GM12878 (cell line): ENCODE data around the gene EEPD1.

ENCODE experiments used
- CBX3 ChIP-seq: fragments of 200-600 bp; sonication (generic); IDR thresholded peaks from 2 replicates; pipeline ENCODE4 v1.6.1; 2016; ENCODE audit warnings: low read depth, borderline replicate concordance
- EP300 ChIP-seq, 2 experiments: fragments of 150-350 bp in 1 of 2; IDR thresholded peaks; 2 replicates each; pipeline ENCODE4 v1.6.1; 2011 to 2012; ENCODE audit warnings: low read depth in 2 of 2, low read length in 2 of 2, borderline replicate concordance in 1 of 2, improper control_type of control experiment in 1 of 2, inconsistent platforms in 1 of 2; ENCODE audit not compliant: control insufficient read depth in 1 of 2
- POLR2A ChIP-seq: IDR thresholded peaks from 2 replicates; pipeline ENCODE4 v1.6.1; 2011; ENCODE audit warnings: low read depth, mild to moderate bottlenecking, low read length
- POLR2AphosphoS5 ChIP-seq: IDR thresholded peaks from 2 replicates; pipeline ENCODE4 v1.6.1; 2011; ENCODE audit warnings: mild to moderate bottlenecking, low read length, inconsistent platforms
- TAF1 ChIP-seq: IDR thresholded peaks from 2 replicates; pipeline ENCODE4 v1.6.1; 2011; ENCODE audit warnings: mild to moderate bottlenecking, low read depth, low read length, borderline replicate concordance
- ZNF274 ChIP-seq: IDR thresholded peaks from one replicate; pipeline ENCODE4 v1.8.0; 2011; ENCODE audit not compliant: insufficient read length, insufficient read depth
- TF ChIP-seq, protein P1 (sequence below), 3 experiments: IDR thresholded peaks in 2 of 3; conservative IDR thresholded peaks in 1 of 3; 2 replicates each; pipeline ENCODE4 v1.5.1; 2011; ENCODE audit warnings: low read depth in 3 of 3, low read length in 3 of 3, mild to moderate bottlenecking in 3 of 3, control low read depth in 2 of 3, moderate library complexity in 2 of 3, inconsistent platforms in 1 of 3, mixed read lengths in 1 of 3; ENCODE audit not compliant: control insufficient read depth in 2 of 3, insufficient read depth in 1 of 3; ENCODE audit errors: extremely low read depth in 1 of 3
- TF ChIP-seq, protein P2 (sequence below): fragments of 450-650 bp; IDR thresholded peaks from 2 replicates; pipeline ENCODE4 v1.6.1; 2018; ENCODE audit warnings: mild to moderate bottlenecking, low read depth, moderate library complexity; ENCODE audit not compliant: partially characterized antibody

- TF ChIP-seq TAF1 (no peak), POLR2AphosphoS5 (no peak), CBX3 (no peak), POLR2A (no peak), ZNF274 (no peak), EP300 (IDR thresholded peaks at IDR 0.05; ENCODE audit: borderline replicate concordance in 1 of 2, control insufficient read depth in 1 of 2, low read depth in 2 of 2, low read length in 2 of 2) (no peak)
- TF ChIP-seq, protein P1, sequence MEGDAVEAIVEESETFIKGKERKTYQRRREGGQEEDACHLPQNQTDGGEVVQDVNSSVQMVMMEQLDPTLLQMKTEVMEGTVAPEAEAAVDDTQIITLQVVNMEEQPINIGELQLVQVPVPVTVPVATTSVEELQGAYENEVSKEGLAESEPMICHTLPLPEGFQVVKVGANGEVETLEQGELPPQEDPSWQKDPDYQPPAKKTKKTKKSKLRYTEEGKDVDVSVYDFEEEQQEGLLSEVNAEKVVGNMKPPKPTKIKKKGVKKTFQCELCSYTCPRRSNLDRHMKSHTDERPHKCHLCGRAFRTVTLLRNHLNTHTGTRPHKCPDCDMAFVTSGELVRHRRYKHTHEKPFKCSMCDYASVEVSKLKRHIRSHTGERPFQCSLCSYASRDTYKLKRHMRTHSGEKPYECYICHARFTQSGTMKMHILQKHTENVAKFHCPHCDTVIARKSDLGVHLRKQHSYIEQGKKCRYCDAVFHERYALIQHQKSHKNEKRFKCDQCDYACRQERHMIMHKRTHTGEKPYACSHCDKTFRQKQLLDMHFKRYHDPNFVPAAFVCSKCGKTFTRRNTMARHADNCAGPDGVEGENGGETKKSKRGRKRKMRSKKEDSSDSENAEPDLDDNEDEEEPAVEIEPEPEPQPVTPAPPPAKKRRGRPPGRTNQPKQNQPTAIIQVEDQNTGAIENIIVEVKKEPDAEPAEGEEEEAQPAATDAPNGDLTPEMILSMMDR (IDR thresholded peaks at IDR 0.05 in 2 of 3, conservative IDR thresholded peaks at IDR 0.05 in 1 of 3; ENCODE audit: control insufficient read depth in 2 of 3, extremely low read depth in 1 of 3, insufficient read depth in 1 of 3, low read depth in 3 of 3, low read length in 3 of 3) = no peak
- TF ChIP-seq, protein P2, sequence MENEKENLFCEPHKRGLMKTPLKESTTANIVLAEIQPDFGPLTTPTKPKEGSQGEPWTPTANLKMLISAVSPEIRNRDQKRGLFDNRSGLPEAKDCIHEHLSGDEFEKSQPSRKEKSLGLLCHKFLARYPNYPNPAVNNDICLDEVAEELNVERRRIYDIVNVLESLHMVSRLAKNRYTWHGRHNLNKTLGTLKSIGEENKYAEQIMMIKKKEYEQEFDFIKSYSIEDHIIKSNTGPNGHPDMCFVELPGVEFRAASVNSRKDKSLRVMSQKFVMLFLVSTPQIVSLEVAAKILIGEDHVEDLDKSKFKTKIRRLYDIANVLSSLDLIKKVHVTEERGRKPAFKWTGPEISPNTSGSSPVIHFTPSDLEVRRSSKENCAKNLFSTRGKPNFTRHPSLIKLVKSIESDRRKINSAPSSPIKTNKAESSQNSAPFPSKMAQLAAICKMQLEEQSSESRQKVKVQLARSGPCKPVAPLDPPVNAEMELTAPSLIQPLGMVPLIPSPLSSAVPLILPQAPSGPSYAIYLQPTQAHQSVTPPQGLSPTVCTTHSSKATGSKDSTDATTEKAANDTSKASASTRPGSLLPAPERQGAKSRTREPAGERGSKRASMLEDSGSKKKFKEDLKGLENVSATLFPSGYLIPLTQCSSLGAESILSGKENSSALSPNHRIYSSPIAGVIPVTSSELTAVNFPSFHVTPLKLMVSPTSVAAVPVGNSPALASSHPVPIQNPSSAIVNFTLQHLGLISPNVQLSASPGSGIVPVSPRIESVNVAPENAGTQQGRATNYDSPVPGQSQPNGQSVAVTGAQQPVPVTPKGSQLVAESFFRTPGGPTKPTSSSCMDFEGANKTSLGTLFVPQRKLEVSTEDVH = no peak
Measured at GRCh38 chr7:36137754-36138153, 15.3 kb upstream of the EEPD1 start.
